ES-I3 (cell line): Measurements from ENCODE around the gene PRCC.

Source experiments
- H3K36me3 ChIP-seq: 2 replicates; pipeline ENCODE4 v1.6.1; 2013; ENCODE audit warnings: mild to moderate bottlenecking, low read length, control low read depth, moderate library complexity; ENCODE audit not compliant: insufficient read depth
- H3K4me1 ChIP-seq: 2 replicates; pipeline ENCODE4 v1.6.1; 2013; ENCODE audit warnings: mild to moderate bottlenecking, control low read depth, low read length; ENCODE audit not compliant: insufficient read depth
- H3K9ac ChIP-seq: 2 replicates; pipeline ENCODE4 v1.6.1; 2013; ENCODE audit warnings: low read depth, mild to moderate bottlenecking, low read length, moderate library complexity
- H3K9me3 ChIP-seq: 2 replicates; pipeline ENCODE4 v1.6.1; 2013; ENCODE audit warnings: mild to moderate bottlenecking, low read length, moderate library complexity; ENCODE audit not compliant: control insufficient read depth, insufficient read depth

Gene PRCC

GRCh38 chr1:156815961-156816422 is 48.7 kb downstream of the PRCC start:
- H3K9ac ChIP-seq: no peak overlapping the region

DNA sequence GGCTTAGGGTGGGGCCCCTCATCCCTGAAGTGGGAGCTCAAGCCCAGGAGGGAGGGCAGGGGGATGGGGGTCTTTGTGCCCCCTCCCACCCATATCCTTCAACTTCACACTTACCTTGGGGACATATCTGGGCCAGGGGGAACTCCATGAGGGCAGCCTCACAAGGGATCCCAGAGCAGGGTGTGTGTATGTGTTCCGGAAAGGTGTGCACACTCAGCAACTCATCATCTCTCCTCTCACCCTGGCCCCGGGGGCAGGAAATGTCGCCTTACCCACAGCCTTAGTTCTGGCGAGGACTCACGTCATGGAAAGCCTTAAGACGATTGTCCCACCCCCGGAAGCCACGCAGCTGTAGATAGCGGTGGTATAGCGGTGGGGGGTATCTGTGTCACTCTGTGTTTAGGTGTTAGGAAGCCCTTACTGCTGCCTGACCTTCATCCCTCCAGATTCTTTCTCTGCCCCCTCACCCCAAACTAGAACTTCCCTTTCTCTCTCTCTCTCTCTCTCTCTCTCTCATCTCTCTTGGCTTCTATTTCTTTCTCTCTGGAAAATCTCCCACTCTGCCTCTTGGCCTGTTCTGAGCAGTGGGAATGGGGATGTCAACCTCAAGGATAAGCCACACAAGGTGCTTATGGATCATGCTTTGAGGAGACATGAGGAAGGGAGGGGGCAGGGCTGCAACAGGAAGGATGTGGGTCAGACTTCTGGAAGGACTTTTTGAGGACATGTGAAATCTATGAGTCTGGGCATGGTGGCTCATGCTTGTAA is 49.4 kb downstream of the PRCC start, which contains the start of gene SH2D2A:
TSS of gene SH2D2A (minus strand) at position 288 of the 768 bp plus-strand sequence. CDS start at position 148, 140 bp downstream.
- Histone ChIP-seq H3K9me3 (no peaks in the 10 kb centered on the region), H3K4me1 (peaks cover 24% of the 10 kb centered on the region), H3K9ac (no peak within 1 kb of the TSS), H3K36me3 (no peaks in the 10 kb centered on the region)

More at GRCh38 chr1:156815961-156816422, 48.7 kb downstream of the PRCC start:
- Histone ChIP-seq H3K4me1 (peaks cover 24% of the 10 kb centered on the region), H3K9me3 (no peaks in the 10 kb centered on the region), H3K36me3 (no peaks in the 10 kb centered on the region)

DNA sequence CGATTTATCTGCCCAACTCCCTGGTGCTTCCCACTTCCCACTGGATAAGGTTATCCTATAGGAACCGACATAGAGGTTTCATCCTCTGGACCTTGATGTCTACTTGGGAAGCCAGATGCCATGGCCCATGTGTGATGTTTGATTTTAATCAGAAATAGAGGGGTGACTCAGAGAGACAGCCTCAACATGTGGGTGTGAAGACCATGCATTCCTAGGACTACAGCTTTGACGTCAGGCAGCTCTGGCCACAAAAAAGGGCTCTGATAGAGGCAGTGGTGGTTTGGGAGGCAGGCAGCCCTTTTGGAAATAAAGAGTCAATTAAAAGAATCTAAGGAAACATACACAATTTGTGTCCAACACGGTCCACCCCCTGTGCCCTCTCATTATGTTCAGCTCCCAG is 54.5 kb downstream of the PRCC start:
- Histone ChIP-seq H3K4me1 (no peaks in the 10 kb centered on the region; the same call in 1 of the 2 replicates), H3K9me3 (no peaks in the 10 kb centered on the region), H3K36me3 (no peaks in the 10 kb centered on the region), H3K9ac (no peak overlapping the region)

DNA sequence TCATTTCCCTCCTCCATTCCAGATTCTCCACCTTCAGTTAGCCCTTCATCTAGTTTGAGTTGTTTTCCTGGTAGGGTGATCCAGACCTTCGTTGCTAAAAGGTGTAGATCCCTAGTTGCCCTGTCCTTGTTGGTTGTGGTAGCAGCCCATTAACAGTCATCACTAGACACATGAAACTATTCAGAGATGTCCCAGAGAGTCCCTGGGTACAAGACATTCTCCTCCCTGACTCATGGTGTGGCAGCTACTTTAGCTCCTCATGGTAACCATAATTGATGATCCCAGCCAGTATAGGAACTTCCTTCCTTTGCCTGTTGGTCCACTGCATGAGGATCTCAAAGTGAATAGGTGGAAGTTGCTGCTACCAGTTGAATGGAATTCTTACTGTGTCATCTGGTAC is 55.3 kb downstream of the PRCC start:
- Histone ChIP-seq H3K4me1 (no peaks in the 10 kb centered on the region), H3K9ac (no peak overlapping the region), H3K36me3 (no peaks in the 10 kb centered on the region), H3K9me3 (no peaks in the 10 kb centered on the region)

DNA sequence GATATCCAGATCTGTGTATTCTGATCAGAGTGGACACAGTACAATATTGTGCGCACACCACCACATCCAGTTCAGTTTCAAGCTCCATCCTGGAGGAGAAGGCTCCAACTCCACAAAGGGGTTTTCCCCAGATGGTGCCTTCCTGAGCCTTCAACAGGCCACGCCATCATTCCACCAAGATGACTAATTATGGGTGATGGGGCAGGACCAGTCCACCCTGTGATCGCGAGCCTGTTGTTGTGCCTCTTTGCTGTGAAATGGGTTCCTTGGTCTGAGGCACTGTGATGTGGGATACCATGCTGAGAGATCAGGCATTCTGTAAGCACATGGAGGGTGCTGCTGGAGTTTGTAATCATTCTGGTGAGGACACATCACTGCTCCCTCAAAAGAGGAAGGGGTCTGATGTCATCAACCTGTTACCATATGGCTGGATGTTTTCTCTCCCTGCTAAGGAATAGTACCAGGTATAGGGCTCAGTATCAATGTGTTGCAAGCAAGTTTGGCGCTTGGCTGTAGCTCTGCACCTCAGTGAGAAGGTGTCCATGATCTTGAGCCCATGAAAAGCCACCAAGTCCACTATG is 56.0 kb downstream of the PRCC start:
- H3K9me3 ChIP-seq: no peaks in the 10 kb centered on the region
- H3K9ac ChIP-seq: no peak overlapping the region
- H3K4me1 ChIP-seq: no peaks in the 10 kb centered on the region
- H3K36me3 ChIP-seq: no peaks in the 10 kb centered on the region

GRCh38 chr1:156826630-156827029 is 59.3 kb downstream of the PRCC start:
- Histone ChIP-seq H3K9ac (no peak overlapping the region), H3K4me1 (no peaks in the 10 kb centered on the region), H3K36me3 (no peaks in the 10 kb centered on the region), H3K9me3 (no peaks in the 10 kb centered on the region)

- no peaks in the 10 kb centered on the region for H3K9me3 ChIP-seq
- H3K4me1 ChIP-seq: no peaks in the 10 kb centered on the region
- H3K9ac ChIP-seq: no peak overlapping the region
- no peaks in the 10 kb centered on the region for H3K36me3 ChIP-seq
These were observed 61.2 kb downstream of the PRCC start for GRCh38 chr1:156828400-156829124.

- Histone ChIP-seq H3K4me1 (no peaks in the 10 kb centered on the region), H3K9ac (no peak overlapping the region), H3K9me3 (no peaks in the 10 kb centered on the region), H3K36me3 (no peaks in the 10 kb centered on the region)
These were observed 65.1 kb downstream of the PRCC start for GRCh38 chr1:156832434-156832833.

GRCh38 chr1:156833603-156834002 is 66.3 kb downstream of the PRCC start:
- no peaks in the 10 kb centered on the region for H3K9me3 ChIP-seq
- H3K4me1 ChIP-seq: no peaks in the 10 kb centered on the region
- no peaks in the 10 kb centered on the region for H3K36me3 ChIP-seq
- no peak overlapping the region for H3K9ac ChIP-seq

DNA sequence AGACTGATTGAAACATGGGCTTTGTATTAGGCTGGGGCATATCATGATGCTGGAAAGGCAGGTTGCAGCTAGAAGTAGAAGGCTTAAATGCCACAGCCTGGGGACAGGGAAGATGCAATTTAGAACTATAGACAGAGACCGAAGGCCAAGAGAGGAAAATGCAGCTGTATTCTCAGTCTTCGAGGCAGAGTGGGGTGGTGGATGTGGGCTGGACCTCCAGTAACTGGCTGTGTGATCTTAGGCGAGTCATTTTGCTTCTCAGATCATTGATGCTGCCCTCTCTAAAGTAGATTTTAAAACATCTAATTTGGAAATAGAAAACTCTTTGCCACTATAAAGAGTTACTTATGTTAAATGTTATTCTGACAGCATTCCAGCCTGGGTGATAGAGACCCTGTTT is 67.0 kb downstream of the PRCC start:
- H3K4me1 ChIP-seq: no peaks in the 10 kb centered on the region
- no peaks in the 10 kb centered on the region for H3K9me3 ChIP-seq
- no peak overlapping the region for H3K9ac ChIP-seq
- H3K36me3 ChIP-seq: no peaks in the 10 kb centered on the region

GRCh38 chr1:156836041-156836654 is 68.8 kb downstream of the PRCC start:
- no peaks in the 10 kb centered on the region for H3K9me3 ChIP-seq
- no peaks in the 10 kb centered on the region for H3K36me3 ChIP-seq
- H3K4me1 ChIP-seq: no peaks in the 10 kb centered on the region; the same call in 1 of the 2 replicates
- no peak overlapping the region for H3K9ac ChIP-seq

- Histone ChIP-seq H3K9me3 (no peaks in the 10 kb centered on the region), H3K9ac (no peak overlapping the region), H3K36me3 (no peaks in the 10 kb centered on the region), H3K4me1 (no peaks in the 10 kb centered on the region; the same call in 1 of the 2 replicates)
These were observed 69.6 kb downstream of the PRCC start for GRCh38 chr1:156836892-156837291.

GRCh38 chr1:156838972-156839371 is 71.6 kb downstream of the PRCC start:
- Histone ChIP-seq H3K4me1 (no peaks in the 10 kb centered on the region; the same call in 1 of the 2 replicates), H3K36me3 (no peaks in the 10 kb centered on the region), H3K9ac (no peak overlapping the region), H3K9me3 (no peaks in the 10 kb centered on the region)

DNA sequence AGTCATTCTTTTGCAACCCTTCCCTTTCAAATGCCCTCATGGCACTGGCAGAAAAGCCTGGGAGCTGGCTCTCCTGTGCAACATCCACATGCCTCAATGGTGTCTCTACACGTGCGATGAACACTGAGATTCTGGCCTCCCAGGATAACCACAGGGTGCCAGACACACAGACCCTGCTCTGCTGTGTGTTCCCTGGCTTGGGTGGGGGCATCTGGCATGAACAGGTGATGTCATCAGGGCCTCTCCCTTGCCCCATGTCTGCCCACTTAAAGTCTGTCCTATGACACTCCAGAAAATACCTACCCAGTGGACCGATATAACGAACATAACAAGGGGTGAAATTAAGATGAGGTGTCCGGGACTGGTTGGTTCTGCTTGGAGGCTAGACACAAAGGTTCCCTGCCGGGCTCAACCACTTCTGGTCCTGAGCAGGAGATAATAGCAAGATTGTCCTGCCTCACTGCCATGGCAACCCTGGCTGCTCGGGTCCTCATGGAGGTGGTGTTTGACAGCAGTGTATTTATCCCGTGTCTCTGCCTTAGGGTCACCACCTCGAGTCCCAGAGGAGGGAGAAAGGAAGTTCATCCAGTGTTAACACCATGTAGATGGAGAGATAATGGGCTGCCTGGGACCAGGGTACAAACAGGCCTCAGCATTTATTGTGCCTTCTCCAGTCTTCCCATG is 72.2 kb downstream of the PRCC start:
- Histone ChIP-seq H3K9me3 (no peaks in the 10 kb centered on the region), H3K36me3 (no peaks in the 10 kb centered on the region), H3K9ac (no peak overlapping the region), H3K4me1 (peaks cover 3% of the 10 kb centered on the region; the same call in 1 of the 2 replicates)
